Skeletal muscle tissue (tissue), 4 donors: ENCODE measurements around the gene PSMC3. TPM values are rescaled to one million over a fixed set of nuclear protein-coding genes. Genes with fewer than 3 reads are reported as not detected.
A peak's percentile ranks its signal among the peaks of the same experiment; 100 is the strongest.

Experiments used
- H3K27ac ChIP-seq: one replicate; pipeline ENCODE4 v1.7.0; 2013; ENCODE audit warnings: mild to moderate bottlenecking, low read depth, low read length, inconsistent platforms
- H3K27me3 ChIP-seq, 3 donors: one replicate each; pipeline ENCODE4 v1.7.0; 2013; ENCODE audit warnings: low read length in 3 of 3; ENCODE audit not compliant: control insufficient read depth in 3 of 3, insufficient read depth in 3 of 3
- H3K36me3 ChIP-seq, 3 donors: one replicate each; pipeline ENCODE4 v1.7.0; 2013; ENCODE audit warnings: low read length in 3 of 3; ENCODE audit not compliant: control insufficient read depth in 3 of 3, insufficient read depth in 3 of 3
- H3K4me1 ChIP-seq, 3 donors: one replicate each; pipeline ENCODE4 v1.7.0; 2013; ENCODE audit warnings: low read length in 3 of 3, mild to moderate bottlenecking in 3 of 3; ENCODE audit not compliant: control insufficient read depth in 3 of 3, insufficient read depth in 3 of 3
- H3K4me3 ChIP-seq, 3 donors: one replicate each; pipeline ENCODE4 v1.7.0; 2013; ENCODE audit warnings: low read length in 3 of 3
- H3K9ac ChIP-seq, 3 donors: one replicate each; pipeline ENCODE4 v1.7.0; 2013; ENCODE audit warnings: low read length in 3 of 3, mild to moderate bottlenecking in 3 of 3, moderate library complexity in 2 of 3, low read depth in 1 of 3
- H3K9me3 ChIP-seq, 3 donors: one replicate each; pipeline ENCODE4 v1.7.0; 2013; ENCODE audit warnings: low read length in 3 of 3; ENCODE audit not compliant: control insufficient read depth in 3 of 3
- total RNA-seq: library from RNA; depleted of rRNA; stranded (reverse); fragments of >200 nt; gene quantifications from one replicate; pipeline ENCODE4 v1.2.3, GENCODE V29; 2014
- donor health status: Osteomylitis.

The PSMC3 gene
- total RNA-seq, 1 donor from 2014 or later = 146 TPM

DNA sequence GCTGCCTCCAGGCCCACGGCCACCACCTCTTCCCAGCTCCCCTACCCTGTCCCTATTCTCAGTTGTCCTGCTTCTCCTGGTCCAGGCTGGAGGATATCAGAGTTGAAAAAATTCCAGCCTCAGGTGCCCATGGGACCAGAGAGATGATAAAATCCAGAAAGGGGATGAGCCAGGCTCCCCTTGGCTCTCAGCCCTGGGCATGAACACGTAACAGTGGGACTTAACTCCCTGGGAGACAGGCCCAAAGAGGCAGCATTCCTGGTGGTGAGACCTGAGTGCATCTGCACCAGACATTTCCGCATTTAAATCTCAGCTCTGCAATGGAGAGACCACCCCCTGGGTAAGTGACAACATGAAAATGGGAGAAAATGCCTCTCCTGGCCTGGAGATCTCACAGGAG is 28.2 kb downstream of the PSMC3 start:
- no peaks in the 10 kb centered on the region for H3K27me3 ChIP-seq
- H3K27ac ChIP-seq = no peak overlapping the region
- H3K9me3 ChIP-seq = no peaks in the 10 kb centered on the region
- no peak overlapping the region for H3K9ac ChIP-seq
- H3K4me1 ChIP-seq = peaks cover 26 to 40% (median 29%) of the 10 kb centered on the region in 3 donors
- no peak overlapping the region for H3K4me3 ChIP-seq
- H3K36me3 ChIP-seq = no peaks in the 10 kb centered on the region

DNA sequence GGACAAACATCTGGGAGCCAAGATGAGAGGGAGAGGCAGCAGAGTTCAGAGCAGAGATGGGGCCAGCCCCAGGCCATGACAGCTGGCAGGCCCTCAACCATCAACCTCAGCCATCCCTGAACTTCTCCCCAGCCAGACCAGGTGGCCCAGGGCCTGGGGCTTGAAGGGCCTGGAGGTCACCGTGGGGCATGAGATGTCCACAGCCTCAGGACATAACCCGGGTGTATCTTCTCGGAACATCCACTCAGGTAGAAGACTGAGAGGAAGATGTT is 30.3 kb downstream of the PSMC3 start:
- Histone ChIP-seq H3K36me3 (no peaks in the 10 kb centered on the region), H3K9me3 (no peaks in the 10 kb centered on the region), H3K4me3 (no peak overlapping the region), H3K27ac (peak overlapping the region; percentile 82), H3K27me3 (no peaks in the 10 kb centered on the region), H3K4me1 (peaks cover 26 to 52% (median 34%) of the 10 kb centered on the region in 3 donors), H3K9ac (peak overlapping the region in 1 of 3 donors; percentile 45)

DNA sequence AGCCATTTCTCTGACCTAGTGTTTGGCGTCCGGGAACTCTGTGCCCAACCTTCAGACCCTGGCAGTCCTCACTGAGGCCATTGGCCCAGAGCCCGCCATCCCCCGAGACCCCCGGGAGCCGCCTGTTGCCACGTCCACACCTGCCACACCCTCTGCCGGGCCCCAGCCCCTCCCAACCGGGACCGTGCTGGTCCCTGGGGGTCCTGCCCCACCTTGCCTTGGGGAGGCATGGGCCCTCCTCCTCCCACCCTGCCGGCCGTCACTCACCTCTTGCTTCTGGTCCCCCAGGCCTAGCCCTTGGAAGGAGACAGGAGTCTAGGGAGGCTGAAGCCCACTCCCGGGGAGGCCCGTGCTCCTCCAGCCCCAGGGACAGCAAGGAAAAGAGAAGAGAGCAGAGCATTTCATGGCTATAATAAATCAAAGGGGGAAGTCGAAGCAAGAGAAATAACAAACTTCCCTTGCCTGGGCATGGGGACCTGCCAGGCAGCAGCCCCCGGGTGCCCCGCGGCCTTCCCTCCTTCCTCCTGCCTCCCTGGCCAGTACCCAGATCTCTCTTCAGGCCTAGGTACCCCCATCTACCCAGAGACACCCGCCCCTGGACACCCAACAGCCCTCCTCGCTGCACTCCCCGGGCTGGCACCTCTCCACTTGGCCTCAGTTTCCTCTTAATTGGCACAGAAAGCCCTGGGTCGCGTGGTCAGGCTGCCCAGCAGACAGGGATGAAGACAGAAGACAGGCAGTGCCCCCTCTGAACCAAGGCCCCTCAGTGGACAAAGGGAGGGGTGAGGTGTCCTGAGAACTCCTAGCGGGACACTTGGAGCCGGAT is 30.8 kb downstream of the PSMC3 start:
- H3K27me3 ChIP-seq = no peaks in the 10 kb centered on the region
- peaks cover 21 to 47% (median 29%) of the 10 kb centered on the region in 3 donors for H3K4me1 ChIP-seq
- no peaks in the 10 kb centered on the region for H3K36me3 ChIP-seq
- no peak overlapping the region for H3K4me3 ChIP-seq
- H3K9ac ChIP-seq = peak overlapping the region; percentile 20 to 62 (median 56)
- no peaks in the 10 kb centered on the region for H3K9me3 ChIP-seq
- H3K27ac ChIP-seq = peak overlapping the region; percentile 82

DNA sequence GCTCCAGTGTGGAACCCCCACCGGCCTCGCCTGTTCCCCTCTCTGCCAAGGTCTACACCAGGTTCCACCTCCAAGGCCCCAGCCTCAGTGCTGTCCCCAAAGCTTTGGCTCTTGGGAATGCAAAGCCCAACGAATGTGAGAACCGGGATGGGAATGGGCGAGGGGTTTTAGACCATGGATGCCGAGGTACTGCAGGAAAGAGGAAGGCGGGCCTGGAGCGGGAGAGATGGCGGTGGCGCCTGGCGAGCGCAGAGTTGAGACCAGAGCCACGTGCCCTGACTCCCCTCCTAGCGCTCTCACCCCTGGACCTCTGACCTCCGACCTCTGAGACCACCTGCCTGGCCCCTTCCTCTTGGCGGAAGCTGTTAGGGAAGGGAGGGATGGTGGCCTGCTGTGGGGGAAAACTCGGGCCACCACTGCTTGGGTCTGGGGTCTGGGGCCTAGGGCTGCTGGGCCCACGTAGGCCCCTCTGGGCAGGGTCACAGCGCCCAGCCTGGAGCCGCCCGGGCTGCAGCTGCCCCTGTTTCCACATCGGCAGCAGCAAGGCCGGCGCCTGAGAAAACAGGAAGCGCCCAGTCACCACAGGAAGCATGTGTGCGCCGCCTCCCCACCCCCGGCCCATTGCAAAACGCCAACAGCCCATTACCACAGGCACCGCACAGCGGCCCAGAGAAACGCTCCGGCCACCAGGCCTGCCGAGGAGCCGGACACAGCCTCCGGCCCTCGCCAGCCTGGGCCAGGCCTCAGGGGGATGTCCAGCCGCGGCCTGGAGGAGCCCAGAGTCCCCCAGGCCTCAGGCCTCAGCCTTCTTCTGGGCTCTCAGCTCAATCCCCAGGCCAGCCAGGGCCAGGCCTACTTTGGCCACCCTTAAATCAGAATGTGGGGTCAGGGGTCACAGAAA is 31.7 kb downstream of the PSMC3 start:
- no peaks in the 10 kb centered on the region for H3K9me3 ChIP-seq
- peak overlapping the region in 1 of 3 donors; percentile 36 for H3K4me3 ChIP-seq
- peaks cover 18 to 41% (median 24%) of the 10 kb centered on the region in 3 donors for H3K4me1 ChIP-seq
- H3K36me3 ChIP-seq = no peaks in the 10 kb centered on the region
- H3K9ac ChIP-seq = peak overlapping the region in 2 of 3 donors; percentile 56 to 62
- H3K27ac ChIP-seq = peak overlapping the region; percentile 82
- H3K27me3 ChIP-seq = no peaks in the 10 kb centered on the region

DNA sequence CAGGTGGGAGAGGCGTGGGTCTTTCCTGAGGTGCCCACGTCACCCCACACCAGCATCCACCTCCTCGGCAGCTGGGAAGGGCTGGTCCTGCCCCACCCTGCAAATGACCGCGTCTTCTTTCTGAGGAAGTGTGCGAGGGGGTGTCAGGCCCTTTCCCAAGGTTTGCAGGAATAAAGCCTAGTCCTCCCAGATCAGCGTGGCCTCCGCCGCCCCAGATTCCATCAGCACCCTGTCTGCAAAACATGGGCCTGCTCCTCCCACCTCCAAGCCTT is 32.3 kb downstream of the PSMC3 start:
- H3K4me1 ChIP-seq = peaks cover 18 to 40% (median 24%) of the 10 kb centered on the region in 3 donors
- H3K27ac ChIP-seq = peak overlapping the region; percentile 82
- no peaks in the 10 kb centered on the region for H3K9me3 ChIP-seq
- H3K9ac ChIP-seq = peak overlapping the region; percentile 20 to 54 (median 32)
- H3K27me3 ChIP-seq = no peaks in the 10 kb centered on the region
- H3K4me3 ChIP-seq = peak overlapping the region in 1 of 3 donors; percentile 36
- no peaks in the 10 kb centered on the region for H3K36me3 ChIP-seq

DNA sequence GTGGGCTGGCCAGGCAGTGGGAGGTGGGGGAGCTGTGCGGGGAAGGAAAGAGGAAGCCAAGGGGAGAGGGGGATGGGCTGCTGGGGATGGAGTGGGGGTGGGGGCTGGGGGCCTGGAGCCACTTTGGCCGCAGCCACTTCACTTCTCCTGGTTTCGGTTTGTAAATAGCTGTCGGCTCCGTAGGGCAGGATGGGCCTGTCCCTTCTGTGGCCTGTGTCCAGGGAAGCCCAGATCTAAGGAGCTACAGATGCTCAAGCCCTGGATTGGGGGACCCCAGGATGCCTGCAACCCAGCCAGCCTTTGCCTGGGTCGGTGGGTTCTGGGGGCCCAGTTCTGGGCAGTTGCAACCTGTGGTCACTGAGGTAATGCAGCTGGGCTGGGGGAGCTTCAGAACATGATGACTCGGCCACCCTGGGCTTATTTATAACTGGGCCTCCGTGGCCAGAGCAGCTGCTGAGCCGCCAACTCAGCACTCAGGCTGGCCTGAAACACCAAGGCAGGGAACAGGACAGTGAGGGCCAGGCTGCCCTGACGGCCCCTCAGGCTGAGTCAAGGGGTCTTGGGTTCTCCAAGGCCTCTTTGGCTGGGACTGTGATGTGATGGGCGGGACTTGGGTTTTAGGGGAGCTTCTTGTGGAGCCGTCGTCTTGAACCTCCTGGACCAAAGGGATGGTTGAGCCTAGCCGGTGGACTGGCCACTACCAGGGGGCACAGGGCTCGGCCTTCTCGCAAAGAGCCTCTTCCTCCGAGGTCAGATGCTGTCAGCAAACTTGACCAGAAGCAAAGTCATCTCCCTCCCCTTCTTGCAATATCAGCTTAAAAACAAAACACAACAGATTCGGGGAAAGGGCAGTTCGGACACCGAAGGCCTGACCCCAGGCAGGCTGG is 32.8 kb downstream of the PSMC3 start:
- Histone ChIP-seq H3K9me3 (no peaks in the 10 kb centered on the region), H3K27ac (peak overlapping the region; percentile 82), H3K9ac (peak overlapping the region; percentile 32 to 68 (median 54)), H3K4me3 (peak overlapping the region in 1 of 3 donors; percentile 49), H3K4me1 (peaks cover 18 to 46% (median 24%) of the 10 kb centered on the region in 3 donors), H3K27me3 (no peaks in the 10 kb centered on the region), H3K36me3 (no peaks in the 10 kb centered on the region)

DNA sequence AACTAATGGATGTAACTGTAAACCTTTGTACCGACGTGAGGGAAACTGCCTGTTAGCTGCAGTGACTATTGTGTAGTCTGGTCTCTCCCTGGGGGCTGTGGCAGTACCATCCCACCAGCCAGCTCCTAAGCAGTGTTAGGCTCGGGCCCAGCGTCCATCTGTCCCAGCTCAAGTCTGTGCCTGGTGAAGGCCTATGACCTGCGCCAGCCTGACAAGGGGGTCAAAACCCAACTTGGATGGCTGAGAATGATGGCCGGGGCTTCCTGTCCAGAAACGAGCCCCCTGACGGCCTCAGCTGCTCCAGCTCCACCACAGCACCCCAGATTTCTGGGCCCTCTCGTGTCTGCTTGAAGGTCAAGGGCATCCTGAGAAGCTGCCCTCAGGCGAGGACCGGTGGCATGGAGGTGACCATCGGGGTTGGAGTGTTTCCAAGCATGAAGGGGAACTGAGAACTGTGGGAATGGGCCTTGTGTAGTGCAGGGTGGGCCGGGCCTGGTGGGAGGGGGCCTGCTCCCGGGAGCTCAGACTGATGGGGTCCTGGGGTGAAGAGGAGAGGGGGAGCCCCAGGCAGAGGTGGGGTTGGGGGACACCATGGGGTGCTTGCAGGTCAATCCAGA is 33.6 kb downstream of the PSMC3 start:
- H3K4me3 ChIP-seq = no peak overlapping the region
- H3K4me1 ChIP-seq = peaks cover 18 to 48% (median 24%) of the 10 kb centered on the region in 3 donors
- H3K27ac ChIP-seq = peak overlapping the region; percentile 82
- no peaks in the 10 kb centered on the region for H3K27me3 ChIP-seq
- H3K9ac ChIP-seq = no peak overlapping the region
- no peaks in the 10 kb centered on the region for H3K9me3 ChIP-seq
- H3K36me3 ChIP-seq = no peaks in the 10 kb centered on the region

DNA sequence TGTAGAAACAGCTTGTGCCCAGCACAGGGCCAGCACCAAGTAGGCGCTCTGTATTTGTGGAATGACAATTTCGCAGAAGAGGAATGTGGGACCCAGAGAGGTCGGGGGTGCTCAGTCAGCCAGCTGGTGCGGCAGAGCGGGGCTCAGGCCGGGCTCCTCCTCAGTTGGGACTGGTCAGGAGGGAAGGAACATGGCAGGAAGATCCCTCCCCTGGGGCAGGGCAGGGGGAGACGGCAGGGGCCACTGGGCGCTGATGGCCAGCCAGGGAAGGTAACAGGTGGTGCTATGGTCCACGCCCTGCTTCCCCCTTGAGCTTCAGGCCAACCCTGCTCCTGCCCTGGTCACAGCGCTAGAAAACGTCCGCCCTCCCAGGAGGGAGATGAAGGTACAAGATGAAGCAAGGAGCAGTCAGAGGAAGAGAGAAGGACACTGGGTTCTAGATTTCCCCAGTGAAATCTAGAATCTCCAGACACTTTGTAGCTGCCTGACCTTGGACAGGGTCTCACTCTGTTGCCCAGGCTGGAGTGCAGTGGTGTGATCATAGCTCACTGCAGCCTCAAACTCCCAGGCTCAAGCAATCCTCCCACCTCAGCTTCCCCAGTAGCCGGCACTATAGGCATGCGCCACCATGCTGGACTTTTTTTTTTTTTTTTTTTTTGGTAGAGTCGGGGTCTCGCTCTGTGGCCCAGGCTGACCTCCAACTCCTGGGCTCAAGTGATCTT is 34.4 kb downstream of the PSMC3 start:
- Histone ChIP-seq H3K4me1 (peaks cover 18 to 48% (median 24%) of the 10 kb centered on the region in 3 donors), H3K27me3 (no peaks in the 10 kb centered on the region), H3K9me3 (no peaks in the 10 kb centered on the region), H3K4me3 (no peak overlapping the region), H3K36me3 (no peaks in the 10 kb centered on the region), H3K9ac (no peak overlapping the region), H3K27ac (peak overlapping the region; percentile 82)

DNA sequence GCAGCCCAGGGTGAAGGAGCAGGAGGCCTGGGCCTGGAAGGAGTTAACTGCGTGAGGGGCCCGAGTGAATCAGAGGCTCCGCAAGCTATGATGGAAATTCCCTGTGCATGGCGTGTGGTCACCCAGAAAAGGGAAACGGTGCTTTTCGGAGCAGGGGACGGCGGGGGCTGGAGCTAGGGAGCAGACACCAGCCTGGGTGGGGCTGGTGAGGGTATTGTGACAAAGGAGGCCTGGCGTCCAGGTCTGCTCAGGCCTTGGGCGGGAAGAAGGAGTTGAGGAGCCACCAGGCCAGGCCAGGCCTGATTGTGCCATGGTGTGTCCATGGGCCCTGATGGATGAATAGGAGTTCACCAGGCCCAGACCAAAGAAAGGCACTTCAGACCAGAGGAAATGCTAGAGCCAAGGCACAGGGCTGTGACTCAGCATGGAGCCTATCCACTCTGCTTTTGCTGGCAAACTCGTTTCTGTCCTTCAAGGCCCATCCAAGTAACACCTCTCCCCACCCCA is 35.1 kb downstream of the PSMC3 start:
- no peak overlapping the region for H3K4me3 ChIP-seq
- H3K9ac ChIP-seq = no peak overlapping the region
- H3K27ac ChIP-seq = peak overlapping the region; percentile 56
- H3K27me3 ChIP-seq = no peaks in the 10 kb centered on the region
- peaks cover 18 to 48% (median 24%) of the 10 kb centered on the region in 3 donors for H3K4me1 ChIP-seq
- H3K9me3 ChIP-seq = no peaks in the 10 kb centered on the region
- no peaks in the 10 kb centered on the region for H3K36me3 ChIP-seq
